ENCODE results near the gene AGXT. TPM values are rescaled to one million over a fixed set of nuclear protein-coding genes. Genes with fewer than 3 reads are reported as not detected.

The AGXT gene
- total RNA-seq, 8 experiments from 2014 or later, result 0.14 to 1.00 (median 0.38) TPM; not detected in 3

GRCh38 chr2:240861547-240861946, 7.1 kb upstream of the AGXT start:
- 0 to 100% (median 52%) methylated on average over 1 to 2 of the region's 2 CpGs; no CpG with 5 or more reads in 3 of the 10 experiments for WGBS, 10 experiments
- in situ Hi-C loops (cut with MboI; ENCODE audit: low pct_unique_long_range_greater_than_20kb in 2 of 9, low sequenced_read_pairs in 9 of 9, unreplicated experiment in 9 of 9), result loop anchor here in 1 of 9 experiments (25.0 kb wide), 1 partner anchor 351 kb away; no protein-coding TSS in a partner anchor
- Histone ChIP-seq H3K4me1 (replicated peaks in 1 of 2) (peaks cover 0 to 3% of the 10 kb centered on the region in 2 donors), H3K4me3 (no peak overlapping the region), H3K27ac (no peak overlapping the region)
- ATAC-seq (replicated peaks in 6 of 8), result no peak

DNA sequence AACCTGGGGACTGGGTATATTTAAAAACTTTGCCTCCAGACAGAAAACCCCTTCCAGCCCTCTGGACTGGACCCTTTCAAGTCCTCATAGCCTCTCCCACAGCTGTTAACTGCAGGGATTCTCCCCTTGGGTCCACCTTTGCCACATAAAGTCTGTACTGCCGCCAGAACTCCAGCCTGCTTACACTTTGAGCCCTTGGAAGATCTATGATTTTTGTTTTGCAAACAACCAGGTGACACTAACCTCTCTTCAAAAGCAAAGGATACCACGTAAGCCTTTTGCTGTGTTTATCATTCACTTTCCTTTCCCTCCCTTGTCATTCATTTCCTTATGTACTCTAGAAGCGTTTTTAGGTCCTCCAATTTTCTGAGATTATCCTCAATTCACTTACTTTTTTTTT, 4.1 kb upstream of the AGXT start:
- Histone ChIP-seq H3K27ac (no peak overlapping the region), H3K4me1 (replicated peaks in 1 of 2) (no peaks in the 10 kb centered on the region), H3K4me3 (no peak overlapping the region)
- no peak for ATAC-seq (replicated peaks in 6 of 8)
- in situ Hi-C loops (cut with MboI; ENCODE audit: low pct_unique_long_range_greater_than_20kb in 2 of 9, low sequenced_read_pairs in 9 of 9, unreplicated experiment in 9 of 9), result loop anchor here in 1 of 9 experiments (25.0 kb wide), 1 partner anchor 348 kb away; no protein-coding TSS in a partner anchor
- 42 to 100% (median 57%) methylated on average over 1 to 3 of the region's 3 CpGs for WGBS, 10 experiments

DNA sequence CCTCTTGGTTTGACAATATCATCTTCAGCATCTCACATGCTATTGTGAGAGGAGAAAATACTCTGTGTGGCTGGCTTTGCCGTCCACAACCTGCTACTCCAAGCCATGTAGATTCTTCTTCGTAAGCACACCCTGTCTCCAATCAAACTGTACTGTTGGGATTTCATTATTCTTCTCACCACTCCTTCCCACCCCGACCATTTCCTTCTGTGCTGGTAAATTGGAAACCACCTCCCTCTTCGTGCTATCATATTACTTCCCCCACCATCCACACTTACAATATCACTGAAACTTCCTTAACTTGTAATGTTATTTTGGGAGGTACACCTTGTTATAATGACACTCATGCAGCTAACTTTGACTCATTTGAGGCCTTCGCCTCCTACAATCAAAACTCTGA, 3.2 kb upstream of the AGXT start:
- WGBS, 10 experiments, result 50 to 94% (median 70%) methylated on average over 2 to 5 of the region's 5 CpGs; no CpG with 5 or more reads in 3 of the 10 experiments
- in situ Hi-C loops (cut with MboI; ENCODE audit: low pct_unique_long_range_greater_than_20kb in 2 of 9, low sequenced_read_pairs in 9 of 9, unreplicated experiment in 9 of 9), result loop anchor here in 1 of 9 experiments (25.0 kb wide), 1 partner anchor 347 kb away; no protein-coding TSS in a partner anchor
- ATAC-seq (replicated peaks in 6 of 8), result no peak

DNA sequence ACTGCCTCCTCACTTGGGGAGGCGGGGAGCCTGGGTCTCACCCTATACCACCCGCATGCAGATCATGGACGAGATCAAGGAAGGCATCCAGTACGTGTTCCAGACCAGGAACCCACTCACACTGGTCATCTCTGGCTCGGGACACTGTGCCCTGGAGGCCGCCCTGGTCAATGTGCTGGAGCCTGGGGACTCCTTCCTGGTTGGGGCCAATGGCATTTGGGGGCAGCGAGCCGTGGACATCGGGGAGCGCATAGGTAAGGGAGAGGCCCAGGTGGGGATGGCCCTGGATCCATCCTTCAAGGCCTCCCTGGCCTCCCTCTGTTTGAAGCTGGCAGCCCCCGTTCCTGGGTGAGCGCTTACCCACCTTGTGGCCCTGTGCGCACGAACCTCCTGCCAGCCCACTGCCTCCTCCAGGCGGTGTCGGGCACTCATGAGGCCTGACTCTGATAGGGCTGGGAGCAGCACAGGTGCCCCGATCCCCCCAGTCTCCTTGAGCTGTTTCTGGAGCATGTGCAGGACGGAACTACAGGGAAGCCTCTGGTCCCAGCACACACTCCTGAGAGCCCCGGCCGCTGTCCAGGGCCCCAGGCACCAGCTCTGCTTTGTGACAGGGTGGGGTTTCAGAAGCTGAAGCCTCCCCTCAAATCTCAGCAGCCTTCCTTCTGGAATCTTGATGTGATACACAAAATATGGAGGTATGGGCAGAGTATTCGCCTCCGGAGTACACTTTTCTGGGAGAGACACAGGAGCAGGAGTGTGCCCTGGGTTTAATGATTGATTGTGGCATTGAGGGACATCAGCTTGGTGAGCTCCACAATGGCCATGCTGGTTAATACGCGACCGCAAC, 708 bp downstream of the AGXT start:
- H3K4me1 ChIP-seq (replicated peaks in 1 of 2), result no peaks in the 10 kb centered on the region
- no peak overlapping the region for H3K27ac ChIP-seq
- in situ Hi-C loops (cut with MboI; ENCODE audit: low pct_unique_long_range_greater_than_20kb in 2 of 9, low sequenced_read_pairs in 9 of 9, unreplicated experiment in 9 of 9), result loop anchor here in 1 of 9 experiments (25.0 kb wide), 1 partner anchor 343 kb away; no protein-coding TSS in a partner anchor
- H3K4me3 ChIP-seq, result no peak overlapping the region
- 41 to 86% (median 83%) methylated on average over 2 to 16 of the region's 25 CpGs; no CpG with 5 or more reads in 5 of the 10 experiments for WGBS, 10 experiments
- no peak for ATAC-seq (replicated peaks in 6 of 8)

More for the DNA sequence above, 3.2 kb upstream of the AGXT start:
- Histone ChIP-seq H3K4me1 (replicated peaks in 1 of 2) (no peaks in the 10 kb centered on the region), H3K27ac (no peak overlapping the region), H3K4me3 (no peak overlapping the region)

GRCh38 chr2:240869956-240870875, 1.6 kb downstream of the AGXT start:
- peak in 1 of 8 experiments; percentile 9 for ATAC-seq (replicated peaks in 6 of 8)
- in situ Hi-C loops (cut with MboI; ENCODE audit: low pct_unique_long_range_greater_than_20kb in 2 of 9, low sequenced_read_pairs in 9 of 9, unreplicated experiment in 9 of 9), result loop anchor here in 1 of 9 experiments (25.0 kb wide), 1 partner anchor 342 kb away; no protein-coding TSS in a partner anchor

DNA sequence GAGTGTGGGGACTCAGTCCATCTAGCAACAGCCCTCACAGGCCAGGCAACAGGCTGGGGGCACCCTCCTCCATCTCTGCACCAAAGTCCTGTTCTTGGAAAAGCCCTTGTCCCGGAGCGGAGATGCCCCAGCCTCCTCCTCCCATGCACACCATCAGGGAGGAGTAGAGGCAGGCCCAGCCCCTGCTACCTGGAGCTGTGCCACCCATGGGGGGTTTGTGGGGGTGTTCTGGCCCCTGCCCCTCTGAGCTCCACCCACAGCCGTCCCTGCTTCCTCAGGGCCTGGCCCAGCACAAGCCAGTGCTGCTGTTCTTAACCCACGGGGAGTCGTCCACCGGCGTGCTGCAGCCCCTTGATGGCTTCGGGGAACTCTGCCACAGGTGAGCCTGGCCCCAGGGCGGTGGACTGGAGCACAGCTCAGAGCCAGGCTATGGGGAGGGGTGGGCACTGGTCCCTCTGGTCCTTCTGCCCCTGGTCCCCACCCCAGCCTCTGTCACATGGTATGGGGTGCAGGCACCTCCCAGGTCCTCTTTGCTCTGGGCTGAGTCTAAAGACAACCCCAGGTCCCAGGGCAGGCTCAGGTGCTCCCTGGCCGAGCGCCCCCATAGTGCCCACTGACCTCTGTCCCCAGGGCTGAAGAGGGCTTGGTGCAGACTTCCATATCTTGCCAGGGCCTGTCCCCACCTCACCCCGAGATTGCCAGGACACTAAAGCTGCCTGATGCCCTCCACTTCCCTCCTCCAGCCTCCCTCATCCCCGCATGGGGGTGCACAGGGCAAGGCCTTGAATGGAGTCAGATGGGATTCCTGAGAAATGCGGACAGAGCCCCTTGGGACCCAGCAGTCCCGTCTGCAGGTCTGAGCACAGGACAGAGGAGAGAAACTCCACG, 2.7 kb downstream of the AGXT start:
- in situ Hi-C loops (cut with MboI; ENCODE audit: low pct_unique_long_range_greater_than_20kb in 2 of 9, low sequenced_read_pairs in 9 of 9, unreplicated experiment in 9 of 9), result loop anchor here in 1 of 9 experiments (25.0 kb wide), 1 partner anchor 341 kb away; no protein-coding TSS in a partner anchor
- H3K4me1 ChIP-seq (replicated peaks in 1 of 2), result no peaks in the 10 kb centered on the region
- no peak for ATAC-seq (replicated peaks in 6 of 8)
- H3K27ac ChIP-seq, result no peak overlapping the region
- no peak overlapping the region for H3K4me3 ChIP-seq
- WGBS, 10 experiments, result 0 to 100% (median 70%) methylated on average over 1 to 3 of the region's 16 CpGs; no CpG with 5 or more reads in 5 of the 10 experiments

More at GRCh38 chr2:240869956-240870875, 1.6 kb downstream of the AGXT start:
- Histone ChIP-seq H3K27ac (no peak overlapping the region), H3K4me1 (replicated peaks in 1 of 2) (no peaks in the 10 kb centered on the region), H3K4me3 (no peak overlapping the region)
- WGBS, 10 experiments, result 17 to 83% (median 62%) methylated on average over 2 to 4 of the region's 15 CpGs; no CpG with 5 or more reads in 4 of the 10 experiments

- H3K4me3 ChIP-seq, result no peak overlapping the region
- no peak for ATAC-seq (replicated peaks in 6 of 8)
- WGBS, 10 experiments, result 60 to 88% (median 76%) methylated on average over 3 to 11 of the region's 17 CpGs; no CpG with 5 or more reads in 2 of the 10 experiments
- H3K4me1 ChIP-seq (replicated peaks in 1 of 2), result no peaks in the 10 kb centered on the region
- in situ Hi-C loops (cut with MboI; ENCODE audit: low pct_unique_long_range_greater_than_20kb in 2 of 9, low sequenced_read_pairs in 9 of 9, unreplicated experiment in 9 of 9), result loop anchor here in 1 of 9 experiments (25.0 kb wide), 1 partner anchor 340 kb away; no protein-coding TSS in a partner anchor
- no peak overlapping the region for H3K27ac ChIP-seq
Observed at GRCh38 chr2:240872317-240873097, 3.9 kb downstream of the AGXT start.

DNA sequence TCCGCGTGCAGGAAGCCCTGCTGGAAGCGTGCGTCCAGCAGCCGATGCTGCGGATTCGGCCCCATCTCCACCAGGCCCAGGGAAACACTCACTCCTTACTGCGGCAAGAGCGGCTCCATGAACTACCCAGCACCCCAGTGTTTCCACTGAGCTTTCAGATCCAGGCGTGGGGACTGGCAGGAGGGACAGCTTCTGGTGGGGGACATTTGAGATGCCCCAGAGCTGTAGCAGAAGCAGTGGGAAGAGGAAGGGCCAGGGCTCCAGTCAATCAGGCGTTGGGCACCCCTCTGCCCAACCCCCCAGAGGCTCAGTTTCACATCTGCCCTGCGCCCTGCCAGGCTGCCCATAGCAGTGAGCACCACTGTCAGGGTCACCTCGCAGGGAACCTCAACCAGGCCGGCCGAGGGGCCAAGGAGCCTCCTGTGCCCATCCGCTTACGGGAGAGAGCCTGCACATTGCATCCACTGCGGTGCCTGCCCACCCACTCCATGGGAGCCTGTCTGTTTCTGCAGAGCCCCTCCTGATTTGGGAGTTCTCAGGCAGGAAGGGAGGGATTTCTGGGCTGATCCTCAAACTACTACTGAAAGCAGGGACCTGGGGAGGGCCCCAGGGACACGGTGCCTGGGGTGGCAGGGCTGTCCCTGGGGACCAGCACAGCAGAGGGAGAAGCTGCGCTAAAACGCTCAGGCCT, 4.6 kb downstream of the AGXT start:
- WGBS, 10 experiments, result 80 to 100% methylated on average over 1 of the region's 21 CpGs; no CpG with 5 or more reads in 8 of the 10 experiments
- in situ Hi-C loops (cut with MboI; ENCODE audit: low pct_unique_long_range_greater_than_20kb in 2 of 9, low sequenced_read_pairs in 9 of 9, unreplicated experiment in 9 of 9), result loop anchor here in 1 of 9 experiments (25.0 kb wide), 1 partner anchor 339 kb away; no protein-coding TSS in a partner anchor
- no peak for ATAC-seq (replicated peaks in 6 of 8)
- Histone ChIP-seq H3K4me3 (no peak overlapping the region), H3K4me1 (replicated peaks in 1 of 2) (no peaks in the 10 kb centered on the region), H3K27ac (no peak overlapping the region)

GRCh38 chr2:240873805-240874714, 5.4 kb downstream of the AGXT start:
- peak in 5 of 8 experiments; percentile 16 to 29 (median 27) for ATAC-seq (replicated peaks in 6 of 8)
- no peaks in the 10 kb centered on the region for H3K4me1 ChIP-seq (replicated peaks in 1 of 2)
- H3K4me3 ChIP-seq, result no peak overlapping the region
- no peak overlapping the region for H3K27ac ChIP-seq
- WGBS, 10 experiments, result 20 to 83% (median 50%) methylated on average over 1 to 2 of the region's 33 CpGs; no CpG with 5 or more reads in 6 of the 10 experiments
- in situ Hi-C loops (cut with MboI; ENCODE audit: low pct_unique_long_range_greater_than_20kb in 2 of 9, low sequenced_read_pairs in 9 of 9, unreplicated experiment in 9 of 9), result loop anchor here in 1 of 9 experiments (25.0 kb wide), 1 partner anchor 338 kb away; no protein-coding TSS in a partner anchor

DNA sequence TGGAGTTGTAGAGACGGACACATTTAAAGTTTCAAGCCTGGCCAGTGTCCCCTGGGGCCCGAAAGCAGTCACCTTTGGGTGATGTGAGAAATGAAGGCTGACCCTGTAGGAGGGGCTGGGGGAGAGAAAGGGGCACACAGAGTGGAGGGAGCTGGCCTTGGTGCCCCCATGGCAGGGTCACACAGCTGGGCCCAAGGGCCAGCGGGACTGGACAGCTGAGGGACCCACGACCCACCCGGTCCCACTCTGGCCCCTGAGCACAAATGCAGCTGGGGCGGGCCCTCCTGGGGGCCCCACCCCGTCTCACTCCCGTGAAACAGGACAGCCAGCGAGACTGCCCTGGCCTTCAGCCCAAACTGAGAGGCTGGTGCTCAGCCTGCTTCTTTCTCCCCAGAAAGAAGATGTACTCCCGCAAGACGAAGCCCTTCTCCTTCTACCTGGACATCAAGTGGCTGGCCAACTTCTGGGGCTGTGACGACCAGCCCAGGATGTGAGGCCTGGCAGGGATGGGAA, 6.1 kb downstream of the AGXT start:
- no peaks in the 10 kb centered on the region for H3K4me1 ChIP-seq (replicated peaks in 1 of 2)
- in situ Hi-C loops (cut with MboI; ENCODE audit: low pct_unique_long_range_greater_than_20kb in 2 of 9, low sequenced_read_pairs in 9 of 9, unreplicated experiment in 9 of 9), result loop anchor here in 1 of 9 experiments (25.0 kb wide), 1 partner anchor 338 kb away; no protein-coding TSS in a partner anchor
- H3K27ac ChIP-seq, result no peak overlapping the region
- WGBS, 10 experiments, result 60 to 100% (median 100%) methylated on average over 1 to 3 of the region's 12 CpGs; no CpG with 5 or more reads in 7 of the 10 experiments
- no peak overlapping the region for H3K4me3 ChIP-seq
- ATAC-seq (replicated peaks in 6 of 8), result no peak
